ENCODE measurements around the gene CBFA2T2.
"Not testable (repeated sequence)": the region's sequence is repeated elsewhere in the genome, so short reads cannot be mapped to it uniquely, and the experiment has no call there.

The CBFA2T2 gene

GRCh38 chr20:33506576-33506975 lies 16.7 kb downstream of the CBFA2T2 start:
- no peak for DNase-seq (ENCODE audit: low spot score)

GRCh38 chr20:33507461-33507860 lies 17.6 kb downstream of the CBFA2T2 start:
- no peak for DNase-seq (ENCODE audit: low spot score)

- not testable (repeated sequence) for DNase-seq (ENCODE audit: low spot score)
Measured at GRCh38 chr20:33508015-33508414, 18.1 kb downstream of the CBFA2T2 start.

DNA sequence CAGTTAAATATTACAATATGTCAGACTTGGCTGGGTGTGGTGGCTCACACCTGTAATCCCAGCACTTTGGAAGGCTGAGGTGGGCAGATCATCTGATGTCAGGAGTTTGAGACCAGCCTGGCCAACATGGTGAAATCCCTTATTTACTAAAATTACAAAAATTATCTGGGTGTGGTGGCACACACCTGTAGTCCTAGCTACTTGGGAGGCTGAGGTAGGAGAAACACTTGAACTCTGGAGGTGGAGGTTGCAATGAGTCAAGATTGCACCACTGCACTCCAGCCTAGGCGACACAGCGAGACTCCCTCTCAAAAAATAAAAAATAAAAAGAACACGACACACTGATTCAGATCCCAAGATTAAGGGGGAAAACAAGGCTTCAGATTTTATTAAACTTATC lies 19.2 kb downstream of the CBFA2T2 start:
- not testable (repeated sequence) for DNase-seq (ENCODE audit: low spot score)

- DNase-seq (ENCODE audit: low spot score), result not testable (repeated sequence)
Measured at GRCh38 chr20:33511876-33512275, 22.0 kb downstream of the CBFA2T2 start.

GRCh38 chr20:33515569-33516216 lies 25.8 kb downstream of the CBFA2T2 start:
- DNase-seq (ENCODE audit: low spot score), result no peak

- DNase-seq (ENCODE audit: low spot score), result no peak
Measured at GRCh38 chr20:33516882-33517281, 27.0 kb downstream of the CBFA2T2 start.

DNA sequence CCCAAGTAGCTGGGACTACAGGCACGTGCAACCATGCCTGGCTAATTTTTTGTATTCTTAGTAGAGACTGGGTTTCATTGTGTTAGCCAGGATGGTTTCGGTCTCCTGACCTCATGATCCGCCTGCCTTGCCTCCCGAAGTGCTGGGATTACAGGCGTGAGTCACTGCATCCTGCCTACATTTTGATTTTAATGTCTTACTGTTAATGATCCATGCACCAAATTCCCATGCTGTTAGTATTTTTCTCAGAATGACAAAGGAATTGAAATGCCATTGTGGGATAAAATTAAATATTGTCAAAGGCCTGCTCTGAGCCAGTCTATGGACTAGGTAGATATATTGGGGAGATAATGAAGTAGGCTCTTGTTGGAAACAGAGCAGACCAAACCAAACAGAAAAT lies 28.2 kb downstream of the CBFA2T2 start:
- DNase-seq (ENCODE audit: low spot score), result no peak

GRCh38 chr20:33521461-33521860 lies 31.6 kb downstream of the CBFA2T2 start:
- no peak for DNase-seq (ENCODE audit: low spot score)

- DNase-seq (ENCODE audit: low spot score), result peak; percentile 9
Measured at GRCh38 chr20:33522256-33522820, 32.4 kb downstream of the CBFA2T2 start.

DNA sequence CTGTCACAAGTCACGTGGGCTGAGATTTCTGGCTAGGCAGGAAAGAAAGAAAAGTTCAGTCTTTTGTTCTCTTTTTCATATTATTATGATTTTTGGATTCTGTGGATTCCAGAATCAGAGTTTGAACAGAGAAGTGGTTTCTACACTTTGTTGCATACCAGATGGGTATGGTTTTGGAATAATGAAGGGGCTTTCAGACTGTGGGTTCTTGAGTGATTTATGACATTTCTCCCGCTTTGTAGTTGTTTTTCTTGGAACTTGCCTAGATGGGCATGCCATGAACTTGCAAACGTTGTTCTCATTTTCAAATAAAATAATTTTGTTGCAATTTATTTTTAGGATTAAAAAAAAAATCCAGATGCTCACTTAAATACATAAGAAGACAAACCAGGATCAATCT lies 34.4 kb downstream of the CBFA2T2 start:
- DNase-seq (ENCODE audit: low spot score), result no peak

DNA sequence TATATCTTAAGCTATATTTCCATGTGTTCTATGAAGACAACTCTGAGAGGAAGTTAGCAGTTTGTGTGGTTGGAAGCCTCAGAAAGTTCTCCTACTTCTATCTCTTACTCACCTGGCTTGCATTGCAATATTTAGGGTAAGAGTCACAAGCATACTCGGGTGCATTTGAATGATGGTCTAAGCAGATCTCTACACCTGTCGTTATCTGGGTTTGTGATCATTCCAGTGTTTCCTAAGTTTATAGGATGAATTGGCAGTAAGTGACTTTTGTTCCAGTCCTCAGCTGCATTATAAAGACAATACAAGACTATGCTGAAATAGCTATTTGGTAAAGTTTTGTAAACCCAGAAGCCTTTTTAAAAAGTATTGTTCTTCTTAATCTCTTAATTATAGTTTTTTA lies 36.9 kb downstream of the CBFA2T2 start:
- DNase-seq (ENCODE audit: low spot score), result no peak

DNA sequence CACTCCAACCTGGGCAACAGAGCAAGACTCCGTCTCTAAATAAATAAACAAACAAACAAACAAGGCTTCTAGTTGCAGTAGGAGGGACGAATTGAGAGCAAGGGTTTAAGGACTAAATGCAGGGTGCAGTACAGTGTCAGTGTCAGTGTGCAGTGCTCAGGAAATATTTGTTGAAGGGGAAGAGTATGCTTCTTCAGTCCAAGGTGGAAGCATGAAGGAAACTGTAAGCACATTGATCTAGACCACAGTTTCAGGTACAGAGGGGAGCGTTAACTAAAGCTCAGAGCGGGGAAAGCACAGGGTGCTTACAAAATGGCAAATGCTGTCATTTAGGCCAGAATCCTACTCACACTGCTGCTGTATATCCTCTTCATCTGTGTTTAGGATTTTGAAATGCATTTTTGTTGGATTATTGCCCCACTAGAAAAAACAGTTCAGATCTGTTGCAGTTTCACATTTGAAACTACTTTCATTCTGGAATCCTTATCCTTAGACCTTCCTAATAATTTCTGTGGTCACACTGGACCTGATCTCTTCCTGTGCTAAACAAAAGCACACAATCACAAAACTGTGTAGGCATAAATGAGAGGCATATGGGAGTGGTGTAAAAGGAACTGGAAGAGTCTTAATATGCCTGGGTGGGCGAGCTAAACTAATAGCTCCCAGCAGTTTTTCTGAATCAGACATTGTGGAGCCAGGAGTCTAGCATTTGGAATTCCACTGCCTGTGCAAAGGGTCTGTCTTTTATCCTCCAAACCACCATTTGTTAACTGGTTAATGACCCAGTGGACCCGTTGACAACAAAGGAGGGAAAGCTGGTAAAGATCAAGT lies 41.4 kb downstream of the CBFA2T2 start:
- peak; percentile 8 for DNase-seq (ENCODE audit: low spot score)

DNA sequence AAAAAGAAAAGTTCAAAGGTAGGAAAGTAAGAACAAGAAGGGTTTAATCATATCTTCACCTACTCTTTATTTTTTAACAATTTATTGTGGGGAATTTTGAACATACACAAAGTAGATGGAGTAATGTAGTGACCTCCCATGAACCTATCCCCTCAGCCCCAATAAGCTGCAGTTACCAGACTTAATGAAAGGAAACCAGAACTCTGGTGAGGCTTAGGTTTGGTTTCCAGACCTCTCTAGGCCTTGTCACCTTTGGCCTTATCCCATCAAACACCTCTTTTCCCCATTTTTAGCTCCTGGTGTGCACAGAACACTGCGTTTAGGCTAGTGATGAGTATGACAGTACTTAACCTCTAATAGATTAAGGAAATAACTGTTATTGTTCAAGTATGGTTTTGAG lies 42.0 kb downstream of the CBFA2T2 start:
- no peak for DNase-seq (ENCODE audit: low spot score)

- DNase-seq (ENCODE audit: low spot score), result no peak
Measured at GRCh38 chr20:33532753-33533459, 43.0 kb downstream of the CBFA2T2 start.

DNA sequence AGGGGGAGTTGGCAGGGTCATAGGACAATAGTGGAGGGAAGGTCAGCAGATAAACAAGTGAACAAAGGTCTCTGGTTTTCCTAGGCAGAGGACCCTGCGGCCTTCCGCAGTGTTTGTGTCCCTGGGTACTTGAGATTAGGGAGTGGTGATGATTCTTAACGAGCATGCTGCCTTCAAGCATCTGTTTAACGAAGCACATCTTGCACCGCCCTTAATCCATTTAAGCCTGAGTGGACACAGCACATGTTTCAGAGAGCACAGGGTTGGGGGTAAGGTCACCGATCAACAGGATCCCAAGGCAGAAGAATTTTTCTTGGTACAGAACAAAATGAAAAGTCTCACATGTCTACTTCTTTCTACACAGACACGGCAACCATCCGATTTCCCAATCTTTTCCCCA lies 45.8 kb downstream of the CBFA2T2 start:
- DNase-seq (ENCODE audit: low spot score), result not testable (repeated sequence)

DNA sequence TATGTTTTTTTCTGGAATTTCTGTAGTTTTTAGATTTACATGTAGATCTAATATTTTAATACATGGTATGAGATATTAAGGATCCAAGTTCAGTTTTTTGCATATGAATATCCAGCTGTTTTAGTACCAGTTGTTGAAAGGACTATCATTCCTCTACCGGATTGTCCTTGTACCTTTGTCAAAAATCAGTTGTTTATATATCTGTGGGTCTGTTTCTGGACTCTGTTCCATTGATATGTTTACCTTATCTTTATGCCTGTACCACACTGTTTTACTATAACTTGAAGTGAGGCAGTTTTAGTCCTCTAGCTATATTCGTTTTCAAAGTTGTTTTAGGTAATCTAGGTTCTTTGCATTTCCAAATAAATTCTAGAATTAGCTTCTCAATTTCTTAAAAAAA lies 47.7 kb downstream of the CBFA2T2 start:
- no peak for DNase-seq (ENCODE audit: low spot score)

GRCh38 chr20:33539129-33539528 lies 49.2 kb downstream of the CBFA2T2 start:
- no peak for DNase-seq (ENCODE audit: low spot score)

DNA sequence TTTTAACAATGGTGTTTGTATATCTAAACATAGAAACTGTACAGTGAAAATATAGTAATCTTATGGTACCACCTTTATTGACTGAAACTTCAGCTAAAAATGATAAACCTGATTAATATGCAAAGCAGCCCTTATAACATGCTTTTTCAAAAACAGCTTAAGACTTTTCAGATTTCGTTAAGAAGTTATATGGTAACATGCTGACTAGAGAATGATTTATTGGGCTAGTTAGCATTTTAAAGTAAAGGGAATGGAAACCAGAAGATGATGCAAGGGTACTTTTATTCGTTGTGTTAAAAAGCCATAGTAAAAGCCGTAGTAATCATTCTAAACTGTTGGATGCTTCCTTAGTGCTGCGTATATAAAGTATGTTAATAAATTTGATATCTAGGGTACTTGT lies 50.5 kb downstream of the CBFA2T2 start:
- DNase-seq (ENCODE audit: low spot score), result no peak

- DNase-seq (ENCODE audit: low spot score), result no peak
Measured at GRCh38 chr20:33541074-33541473, 51.2 kb downstream of the CBFA2T2 start.

- DNase-seq (ENCODE audit: low spot score), result no peak
Measured at GRCh38 chr20:33541797-33542196, 51.9 kb downstream of the CBFA2T2 start.

DNA sequence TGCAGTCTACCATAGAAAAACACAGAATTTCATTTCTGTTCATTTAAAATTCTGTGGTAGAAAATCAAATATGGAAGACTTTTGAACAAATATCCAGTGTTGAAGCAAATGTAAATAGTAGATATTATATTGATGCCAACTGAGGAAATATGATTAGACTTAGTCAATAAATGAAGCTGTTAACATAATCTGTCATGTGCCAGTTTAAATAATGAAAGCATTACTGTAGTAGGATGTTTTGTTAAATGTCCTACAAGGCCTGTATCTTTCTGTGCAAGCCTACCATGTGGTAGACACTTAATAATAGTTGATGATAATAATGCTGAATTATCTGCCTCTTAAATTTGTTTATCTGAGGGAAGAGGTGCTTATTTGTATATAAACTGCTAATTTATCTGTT lies 55.9 kb downstream of the CBFA2T2 start:
- no peak for DNase-seq (ENCODE audit: low spot score)
